IPS-NIHi7 (cell line): Measurements from ENCODE around the gene MEGF8.
A peak's percentile ranks its signal among the peaks of the same experiment; 100 is the strongest.
"Not testable (repeated sequence)": the region's sequence is repeated elsewhere in the genome, so short reads cannot be mapped to it uniquely, and the experiment has no call there.

Experiments
- DNase-seq: peaks from one replicate; pipeline ENCODE4 v3.0.0; 2012; ENCODE audit warnings: mixed read lengths; ENCODE audit errors: extremely low spot score

MEGF8 gene

GRCh38 chr19:42330241-42330711, 4.8 kb downstream of the MEGF8 start:
- no peak for DNase-seq

- DNase-seq = not testable (repeated sequence)
These were observed 5.9 kb downstream of the MEGF8 start for GRCh38 chr19:42331333-42331732.

GRCh38 chr19:42332059-42332458, 6.6 kb downstream of the MEGF8 start:
- no peak for DNase-seq

- DNase-seq = no peak
These were observed 7.6 kb downstream of the MEGF8 start for GRCh38 chr19:42333018-42333417.

GRCh38 chr19:42333975-42334696, 8.7 kb downstream of the MEGF8 start:
- DNase-seq = no peak

GRCh38 chr19:42334697-42335373, 9.4 kb downstream of the MEGF8 start:
- no peak for DNase-seq

GRCh38 chr19:42335374-42335936, 10.0 kb downstream of the MEGF8 start:
- DNase-seq = no peak

- DNase-seq = no peak
These were observed 10.5 kb downstream of the MEGF8 start for GRCh38 chr19:42335971-42336370.

GRCh38 chr19:42339126-42339860, 13.9 kb downstream of the MEGF8 start:
- DNase-seq = not testable (repeated sequence)

GRCh38 chr19:42339922-42340321, 14.5 kb downstream of the MEGF8 start:
- not testable (repeated sequence) for DNase-seq

- DNase-seq = peak; percentile 65
These were observed 18.1 kb downstream of the MEGF8 start for GRCh38 chr19:42343344-42344110.

- DNase-seq = no peak
These were observed 19.0 kb downstream of the MEGF8 start for GRCh38 chr19:42344336-42344893.

- DNase-seq = no peak
These were observed 19.9 kb downstream of the MEGF8 start for GRCh38 chr19:42345191-42345812.

- DNase-seq = no peak
These were observed 22.8 kb downstream of the MEGF8 start for GRCh38 chr19:42348211-42348610.

- DNase-seq = no peak
These were observed 24.1 kb downstream of the MEGF8 start for GRCh38 chr19:42349378-42350107.

- DNase-seq = no peak
These were observed 25.0 kb downstream of the MEGF8 start for GRCh38 chr19:42350417-42350816.

GRCh38 chr19:42351079-42351735, 25.8 kb downstream of the MEGF8 start:
- DNase-seq = no peak

- no peak for DNase-seq
These were observed 27.1 kb downstream of the MEGF8 start for GRCh38 chr19:42352301-42353259.
